GM18505 (cell line): Measurements from ENCODE around the gene TEX10.
"Not testable (repeated sequence)": the region's sequence is repeated elsewhere in the genome, so short reads cannot be mapped to it uniquely, and the experiment has no call there.

Experiments used
- ATAC-seq: cut with Tn5 transposase; IDR thresholded peaks from one replicate; pipeline ENCODE4 v1.9.1; 2021; ENCODE audit not compliant: unreplicated experiment
- POLR2A ChIP-seq: IDR thresholded peaks from 4 replicates; pipeline ENCODE4 v1.6.1; 2011; ENCODE audit warnings: borderline replicate concordance; ENCODE audit not compliant: insufficient read depth, insufficient read length; ENCODE audit errors: extremely low read depth

TEX10 gene

GRCh38 chr9:100366121-100366520, 13.4 kb upstream of the TEX10 start:
- ATAC-seq = no peak
- no peak for TF ChIP-seq POLR2A

- TF ChIP-seq POLR2A = no peak
- no peak for ATAC-seq
Observed at GRCh38 chr9:100364013-100364412, 11.3 kb upstream of the TEX10 start.

GRCh38 chr9:100359057-100359456, 6.3 kb upstream of the TEX10 start:
- TF ChIP-seq POLR2A = no peak
- ATAC-seq = no peak

GRCh38 chr9:100357501-100357900, 4.8 kb upstream of the TEX10 start:
- no peak for TF ChIP-seq POLR2A
- ATAC-seq = no peak

GRCh38 chr9:100355561-100355960, 2.8 kb upstream of the TEX10 start:
- TF ChIP-seq POLR2A = no peak
- no peak for ATAC-seq

- no peak for TF ChIP-seq POLR2A
- ATAC-seq = no peak
Observed at GRCh38 chr9:100354121-100354800, 1.5 kb upstream of the TEX10 start.

GRCh38 chr9:100352201-100352726, 478 bp downstream of the TEX10 start:
- no peak for TF ChIP-seq POLR2A
- peak; percentile 33 for ATAC-seq

GRCh38 chr9:100351508-100351907, 1.2 kb downstream of the TEX10 start:
- ATAC-seq = no peak
- no peak for TF ChIP-seq POLR2A

GRCh38 chr9:100350188-100350587, 2.6 kb downstream of the TEX10 start:
- TF ChIP-seq POLR2A = no peak
- no peak for ATAC-seq

- no peak for TF ChIP-seq POLR2A
- ATAC-seq = no peak
Observed at GRCh38 chr9:100346836-100347235, 5.9 kb downstream of the TEX10 start.

- no peak for ATAC-seq
- TF ChIP-seq POLR2A = no peak
Observed at GRCh38 chr9:100341889-100342288, 10.9 kb downstream of the TEX10 start.

GRCh38 chr9:100340224-100340623, 12.5 kb downstream of the TEX10 start:
- no peak for ATAC-seq
- TF ChIP-seq POLR2A = no peak

GRCh38 chr9:100338736-100339135, 14.0 kb downstream of the TEX10 start:
- not testable (repeated sequence) for ATAC-seq

GRCh38 chr9:100324594-100325200, 28.0 kb downstream of the TEX10 start:
- no peak for TF ChIP-seq POLR2A

More at GRCh38 chr9:100324594-100325200, 28.0 kb downstream of the TEX10 start:
- ATAC-seq = no peak
